Duodenal mucosa (tissue), 2 donors: ENCODE results near the gene ELL2.

Source experiments
- H3K27ac ChIP-seq: one replicate; pipeline ENCODE4 v1.7.0; 2013; ENCODE audit warnings: low read depth, low read length
- H3K27me3 ChIP-seq, 2 donors: one replicate each; pipeline ENCODE4 v1.7.0; 2013; ENCODE audit warnings: low read length in 2 of 2, control low read depth in 1 of 2; ENCODE audit not compliant: insufficient read depth in 2 of 2, control insufficient read depth in 1 of 2
- H3K36me3 ChIP-seq, 2 donors: one replicate each; pipeline ENCODE4 v1.7.0; 2013; ENCODE audit warnings: low read length in 2 of 2, control low read depth in 1 of 2; ENCODE audit not compliant: insufficient read depth in 2 of 2, control insufficient read depth in 1 of 2
- H3K4me1 ChIP-seq, 2 donors: one replicate each; pipeline ENCODE4 v1.7.0; 2013; ENCODE audit warnings: low read length in 2 of 2, control low read depth in 1 of 2; ENCODE audit not compliant: insufficient read depth in 2 of 2, control insufficient read depth in 1 of 2
- H3K4me3 ChIP-seq, 2 donors: one replicate each; pipeline ENCODE4 v1.7.0; 2013; ENCODE audit warnings: low read length in 2 of 2, low read depth in 1 of 2
- H3K9ac ChIP-seq, 2 donors: one replicate each; pipeline ENCODE4 v1.7.0; 2013; ENCODE audit warnings: low read length in 2 of 2, low read depth in 1 of 2
- H3K9me3 ChIP-seq, 2 donors: one replicate each; pipeline ENCODE4 v1.7.0; 2013; ENCODE audit warnings: low read length in 2 of 2, control low read depth in 1 of 2; ENCODE audit not compliant: control insufficient read depth in 1 of 2

Gene ELL2

GRCh38 chr5:95961617-95962474 lies at the start of gene ELL2:
TSS of gene ELL2 (minus strand) at chr5:95961851. CDS start at chr5:95961721, 130 bp downstream.
- Histone ChIP-seq H3K27ac (peak within 1 kb of the TSS; percentile 95), H3K36me3 (no peaks in the 10 kb centered on the region), H3K27me3 (no peaks in the 10 kb centered on the region), H3K9ac (peak within 1 kb of the TSS; percentile 95 to 98), H3K4me3 (peak within 1 kb of the TSS; percentile 86 to 98), H3K4me1 (peaks cover 16 to 26% of the 10 kb centered on the region in 2 donors), H3K9me3 (no peaks in the 10 kb centered on the region)

GRCh38 chr5:96008987-96009647 lies 47.5 kb upstream of the ELL2 start:
- Histone ChIP-seq H3K4me1 (no peaks in the 10 kb centered on the region), H3K36me3 (no peaks in the 10 kb centered on the region), H3K27me3 (no peaks in the 10 kb centered on the region), H3K27ac (no peak overlapping the region), H3K4me3 (no peak overlapping the region), H3K9ac (no peak overlapping the region), H3K9me3 (no peaks in the 10 kb centered on the region)

- Histone ChIP-seq H3K4me1 (no peaks in the 10 kb centered on the region), H3K27me3 (no peaks in the 10 kb centered on the region)
Observed at GRCh38 chr5:96008487-96008886, 46.8 kb upstream of the ELL2 start.

GRCh38 chr5:96007051-96007450 lies 45.4 kb upstream of the ELL2 start:
- H3K4me3 ChIP-seq = no peak overlapping the region
- no peak overlapping the region for H3K27ac ChIP-seq
- H3K9me3 ChIP-seq = no peaks in the 10 kb centered on the region
- H3K9ac ChIP-seq = no peak overlapping the region
- H3K27me3 ChIP-seq = no peaks in the 10 kb centered on the region
- no peaks in the 10 kb centered on the region for H3K4me1 ChIP-seq
- no peaks in the 10 kb centered on the region for H3K36me3 ChIP-seq

More at GRCh38 chr5:96008487-96008886, 46.8 kb upstream of the ELL2 start:
- Histone ChIP-seq H3K36me3 (no peaks in the 10 kb centered on the region), H3K9ac (no peak overlapping the region), H3K4me3 (no peak overlapping the region), H3K27ac (no peak overlapping the region), H3K9me3 (no peaks in the 10 kb centered on the region)

- H3K27me3 ChIP-seq = no peaks in the 10 kb centered on the region
- no peaks in the 10 kb centered on the region for H3K9me3 ChIP-seq
- no peak overlapping the region for H3K27ac ChIP-seq
- peaks cover 0 to under 1% of the 10 kb centered on the region in 2 donors for H3K4me1 ChIP-seq
- no peaks in the 10 kb centered on the region for H3K36me3 ChIP-seq
- H3K9ac ChIP-seq = no peak overlapping the region
- H3K4me3 ChIP-seq = no peak overlapping the region
Observed at GRCh38 chr5:96006291-96006690, 44.6 kb upstream of the ELL2 start.

GRCh38 chr5:96004754-96005153 lies 43.1 kb upstream of the ELL2 start:
- no peaks in the 10 kb centered on the region for H3K9me3 ChIP-seq
- H3K4me3 ChIP-seq = no peak overlapping the region
- H3K36me3 ChIP-seq = no peaks in the 10 kb centered on the region
- no peak overlapping the region for H3K27ac ChIP-seq
- no peak overlapping the region for H3K9ac ChIP-seq
- H3K27me3 ChIP-seq = no peaks in the 10 kb centered on the region
- H3K4me1 ChIP-seq = peaks cover 0 to 2% of the 10 kb centered on the region in 2 donors

- Histone ChIP-seq H3K27ac (no peak overlapping the region), H3K4me3 (no peak overlapping the region), H3K9ac (no peak overlapping the region), H3K27me3 (no peaks in the 10 kb centered on the region), H3K4me1 (peaks cover 0 to 2% of the 10 kb centered on the region in 2 donors), H3K9me3 (no peaks in the 10 kb centered on the region), H3K36me3 (no peaks in the 10 kb centered on the region)
Observed at GRCh38 chr5:96004087-96004486, 42.4 kb upstream of the ELL2 start.

- no peaks in the 10 kb centered on the region for H3K9me3 ChIP-seq
- no peaks in the 10 kb centered on the region for H3K27me3 ChIP-seq
- no peaks in the 10 kb centered on the region for H3K36me3 ChIP-seq
- no peak overlapping the region for H3K4me3 ChIP-seq
- H3K27ac ChIP-seq = no peak overlapping the region
- H3K4me1 ChIP-seq = peaks cover 0 to 2% of the 10 kb centered on the region in 2 donors
- no peak overlapping the region for H3K9ac ChIP-seq
Observed at GRCh38 chr5:96001262-96001661, 39.6 kb upstream of the ELL2 start.

- peaks cover 0 to 2% of the 10 kb centered on the region in 2 donors for H3K4me1 ChIP-seq
- no peaks in the 10 kb centered on the region for H3K27me3 ChIP-seq
- no peaks in the 10 kb centered on the region for H3K36me3 ChIP-seq
- H3K9ac ChIP-seq = no peak overlapping the region
- H3K27ac ChIP-seq = no peak overlapping the region
- H3K4me3 ChIP-seq = no peak overlapping the region
- H3K9me3 ChIP-seq = no peaks in the 10 kb centered on the region
Observed at GRCh38 chr5:96000308-96000707, 38.7 kb upstream of the ELL2 start.
